NCI-H1092 (cell line): ENCODE data around the gene LRRC26.

Source experiments
- DNase-seq: peaks from one replicate; lab custom pipeline; 2025; lab: John Stamatoyannopoulos, UW

Gene LRRC26

GRCh38 chr9:137182836-137183235, 13.0 kb upstream of the LRRC26 start:
- DNase-seq: no peak

GRCh38 chr9:137181680-137182079, 11.8 kb upstream of the LRRC26 start:
- DNase-seq: no peak

- no peak for DNase-seq
These were observed 10.6 kb upstream of the LRRC26 start for GRCh38 chr9:137180491-137180890.

- no peak for DNase-seq
These were observed 9.9 kb upstream of the LRRC26 start for GRCh38 chr9:137179761-137180160.

GRCh38 chr9:137178939-137179630, 9.2 kb upstream of the LRRC26 start:
- DNase-seq: no peak

GRCh38 chr9:137178201-137178938, 8.5 kb upstream of the LRRC26 start:
- DNase-seq: no peak

GRCh38 chr9:137176302-137177182, 6.7 kb upstream of the LRRC26 start:
- DNase-seq: peak; percentile 15

GRCh38 chr9:137175345-137175961, 5.6 kb upstream of the LRRC26 start:
- no peak for DNase-seq

GRCh38 chr9:137174722-137175293, 5.0 kb upstream of the LRRC26 start:
- DNase-seq: no peak

GRCh38 chr9:137173796-137174664, 4.2 kb upstream of the LRRC26 start:
- DNase-seq: no peak

GRCh38 chr9:137172901-137173795, 3.3 kb upstream of the LRRC26 start:
- no peak for DNase-seq

- DNase-seq: no peak
These were observed 1.5 kb upstream of the LRRC26 start for GRCh38 chr9:137171149-137171900.

- no peak for DNase-seq
These were observed 766 bp upstream of the LRRC26 start for GRCh38 chr9:137170486-137171148.

- peak; percentile 82 for DNase-seq
These were observed 671 bp downstream of the LRRC26 start for GRCh38 chr9:137168904-137169856.

- DNase-seq: no peak
These were observed 1.3 kb downstream of the LRRC26 start for GRCh38 chr9:137168573-137168903.

- no peak for DNase-seq
These were observed 1.9 kb downstream of the LRRC26 start for GRCh38 chr9:137167747-137168572.
